Testis (tissue), 3 donors: ENCODE results near the gene FUCA1. TPM values are rescaled to one million over a fixed set of nuclear protein-coding genes. Genes with fewer than 3 reads are reported as not detected.
"Not testable (repeated sequence)": the region's sequence is repeated elsewhere in the genome, so short reads cannot be mapped to it uniquely, and the experiment has no call there.

ENCODE experiments used
- DNase-seq: peaks from one replicate; pipeline ENCODE4 v3.0.0-alpha.2; 2019
- H3K27ac ChIP-seq, 2 donors: fragments of 200-600 bp; sonication (generic); one replicate each; pipeline ENCODE4 v1.5.1; 2019
- H3K27me3 ChIP-seq: fragments of 200-600 bp; sonication (generic); one replicate; pipeline ENCODE4 v1.5.1; 2019
- H3K36me3 ChIP-seq: fragments of 200-600 bp; sonication (generic); one replicate; pipeline ENCODE4 v1.5.1; 2017; ENCODE audit warnings: low read depth; ENCODE audit errors: missing control alignments
- H3K4me1 ChIP-seq: fragments of 200-600 bp; sonication (generic); one replicate; pipeline ENCODE4 v1.5.1; 2019
- H3K4me3 ChIP-seq, 2 donors: fragments of 200-600 bp; sonication (generic); one replicate each; pipeline ENCODE4 v1.5.1; 2017 to 2019
- H3K9me3 ChIP-seq: fragments of 200-600 bp; sonication (generic); one replicate; pipeline ENCODE4 v1.5.1; 2017
- CTCF ChIP-seq, 3 experiments: fragments of 450-650 bp in 2 of 3; fragments of 200-600 bp in 1 of 3; sonication (generic) in 1 of 3; IDR thresholded peaks; one replicate each; pipeline ENCODE4 v1.5.1; 2016 to 2019; ENCODE audit warnings: antibody characterized with exemption in 3 of 3, mild to moderate bottlenecking in 2 of 3, moderate library complexity in 1 of 3
- POLR2A ChIP-seq: fragments of 450-650 bp; IDR thresholded peaks from one replicate; pipeline ENCODE4 v1.6.1; 2017; ENCODE audit warnings: antibody characterized with exemption, mild to moderate bottlenecking, moderate library complexity
- WGBS, 2 donors: methylation state at CpG; one replicate each; pipeline ENCODE4 v1.1.5; 2018; 5-methylcytosine and 5-hydroxymethylcytosine counted together
- intact Hi-C: fragments of 100-400 bp; cut with DNase I; formaldehyde crosslinking; loops from one replicate; pipeline ENCODE4 v1.15.1; 2023; ENCODE audit warnings: low total_unique reads
- polyA plus RNA-seq: library from polyadenylated mRNA; stranded (reverse); fragments of 350-450 nt; fragmentation: Illumina TruSeq; extraction: RNeasy Lipid Tissue Mini Kit (QIAGEN cat#74804); gene quantifications from one replicate; pipeline ENCODE4 v1.2.3, GENCODE V29; 2014; ENCODE audit warnings: low read depth, low replicate concordance; ENCODE audit not compliant: insufficient read depth
- total RNA-seq, 2 donors: library from RNA; depleted of rRNA; stranded (reverse); fragments of >200 nt; gene quantifications; one replicate each; pipeline ENCODE4 v1.2.3, GENCODE V29; 2016

FUCA1 gene
- total and polyA plus RNA-seq, 3 donors from 2014 or later, result 34.0 to 68.8 (median 41.2) TPM

- no peaks in the 10 kb centered on the region for H3K27me3 ChIP-seq
- TF ChIP-seq CTCF (IDR thresholded peaks at IDR 0.05) (no peak), POLR2A (no peak)
- no peak for DNase-seq
- 81 to 93% methylated on average over 6 of the region's 6 CpGs for WGBS, 2 donors
- peaks cover 30% of the 10 kb centered on the region for H3K4me1 ChIP-seq
- H3K27ac ChIP-seq, result no peak overlapping the region
- intact Hi-C loops, result no loop called here
- no peaks in the 10 kb centered on the region for H3K9me3 ChIP-seq
- no peaks in the 10 kb centered on the region for H3K36me3 ChIP-seq
- H3K4me3 ChIP-seq, result no peak overlapping the region
Measured at GRCh38 chr1:23806280-23806679, 61.8 kb downstream of the FUCA1 start.

- intact Hi-C loops, result no loop called here
- 94 to 98% methylated on average over 2 of the region's 2 CpGs for WGBS, 2 donors
Measured at GRCh38 chr1:23805025-23805424, 63.1 kb downstream of the FUCA1 start.

GRCh38 chr1:23804183-23804835 lies 63.8 kb downstream of the FUCA1 start:
- Histone ChIP-seq H3K27me3 (no peaks in the 10 kb centered on the region), H3K4me3 (no peak overlapping the region), H3K9me3 (no peaks in the 10 kb centered on the region), H3K27ac (no peak overlapping the region), H3K4me1 (peaks cover 22% of the 10 kb centered on the region), H3K36me3 (no peaks in the 10 kb centered on the region)
- TF ChIP-seq POLR2A (no peak), CTCF (IDR thresholded peaks at IDR 0.05) (no peak)
- DNase-seq, result no peak
- 80 to 84% methylated on average over 7 of the region's 7 CpGs for WGBS, 2 donors
- intact Hi-C loops, result no loop called here

More at GRCh38 chr1:23805025-23805424, 63.1 kb downstream of the FUCA1 start:
- Histone ChIP-seq H3K27me3 (no peaks in the 10 kb centered on the region), H3K36me3 (no peaks in the 10 kb centered on the region), H3K27ac (no peak overlapping the region), H3K4me1 (peaks cover 27% of the 10 kb centered on the region), H3K9me3 (no peaks in the 10 kb centered on the region), H3K4me3 (no peak overlapping the region)
- no peak for TF ChIP-seq CTCF (IDR thresholded peaks at IDR 0.05)
- no peak for TF ChIP-seq POLR2A
- no peak for DNase-seq

- Histone ChIP-seq H3K27ac (no peak overlapping the region), H3K27me3 (no peaks in the 10 kb centered on the region), H3K4me1 (peaks cover 22% of the 10 kb centered on the region), H3K9me3 (no peaks in the 10 kb centered on the region), H3K36me3 (no peaks in the 10 kb centered on the region), H3K4me3 (no peak overlapping the region)
- 93 to 98% methylated on average over 5 of the region's 5 CpGs for WGBS, 2 donors
- intact Hi-C loops, result no loop called here
- no peak for DNase-seq
- TF ChIP-seq CTCF (IDR thresholded peaks at IDR 0.05) (no peak), POLR2A (no peak)
Measured at GRCh38 chr1:23803674-23804073, 64.4 kb downstream of the FUCA1 start.

GRCh38 chr1:23802809-23803342 lies 65.2 kb downstream of the FUCA1 start:
- 56 to 78% methylated on average over 7 of the region's 7 CpGs for WGBS, 2 donors
- intact Hi-C loops, H3K27me3 ChIP-seq, DNase-seq, H3K4me3 ChIP-seq, H3K36me3 ChIP-seq, H3K9me3 ChIP-seq: not testable (repeated sequence)
- Histone ChIP-seq H3K4me1 (peaks cover 22% of the 10 kb centered on the region), H3K27ac (peak overlapping the region in 1 of 2 donors; percentile 51)
